Measurements from ENCODE around the gene SV2A. TPM values are rescaled to one million over a fixed set of nuclear protein-coding genes. Genes with fewer than 3 reads are reported as not detected.
"Not testable (repeated sequence)": the region's sequence is repeated elsewhere in the genome, so short reads cannot be mapped to it uniquely, and the experiment has no call there.

Gene SV2A
- total RNA-seq, 4 donors from 2014 or later: 0.12 to 0.56 (median 0.30) TPM

GRCh38 chr1:149963358-149963757 is 45.7 kb upstream of the SV2A start:
- intact Hi-C loops (cut with DNase I; ENCODE audit: low total_unique reads): loop anchor here (2.0 to 5.0 kb wide), 2 partner anchors 44 to 205 kb away; no protein-coding TSS in a partner anchor
- H3K9me3 ChIP-seq: no peaks in the 10 kb centered on the region
- H3K27ac ChIP-seq: peak overlapping the region; percentile 2 to 30 (median 21)
- DNase-seq (no peak), ATAC-seq (no peak)
- peaks cover 0 to 5% of the 10 kb centered on the region in 2 donors for H3K4me1 ChIP-seq
- peaks cover 0 to 83% of the 10 kb centered on the region in 2 donors for H3K36me3 ChIP-seq
- in situ Hi-C loops (cut with MboI; ENCODE audit: low sequenced_read_pairs in 4 of 4): loop anchor here (5.0 to 25.0 kb wide), 6 partner anchors 84 to 224 kb away; no protein-coding TSS in a partner anchor
- no peak overlapping the region for H3K4me3 ChIP-seq
- no peaks in the 10 kb centered on the region for H3K27me3 ChIP-seq
- no peak for TF ChIP-seq CTCF (IDR thresholded peaks at IDR 0.05 in 4 of 5, conservative IDR thresholded peaks at IDR 0.05 in 1 of 5)
- TF ChIP-seq POLR2A (IDR thresholded peaks at IDR 0.05): no peak

GRCh38 chr1:149962736-149963135 is 45.1 kb upstream of the SV2A start:
- Histone ChIP-seq H3K4me3 (no peak overlapping the region), H3K9me3 (no peaks in the 10 kb centered on the region), H3K27ac (peak overlapping the region in 3 of 4 donors; percentile 26 to 30 (median 26)), H3K36me3 (peaks cover 0 to 83% of the 10 kb centered on the region in 2 donors), H3K27me3 (no peaks in the 10 kb centered on the region), H3K4me1 (peaks cover 0 to 5% of the 10 kb centered on the region in 2 donors)
- DNase-seq (no peak), ATAC-seq (no peak)
- TF ChIP-seq POLR2A (IDR thresholded peaks at IDR 0.05) (no peak), CTCF (IDR thresholded peaks at IDR 0.05 in 4 of 5, conservative IDR thresholded peaks at IDR 0.05 in 1 of 5) (no peak)
- in situ Hi-C loops (cut with MboI; ENCODE audit: low sequenced_read_pairs in 4 of 4) (loop anchor here (5.0 to 25.0 kb wide), 6 partner anchors 85 to 225 kb away; no protein-coding TSS in a partner anchor), intact Hi-C loops (cut with DNase I; ENCODE audit: low total_unique reads) (loop anchor here (1.0 to 5.0 kb wide), 3 partner anchors 45 to 206 kb away; no protein-coding TSS in a partner anchor)

GRCh38 chr1:149962039-149962647 is 44.5 kb upstream of the SV2A start:
- Histone ChIP-seq H3K4me1 (peaks cover 0 to 5% of the 10 kb centered on the region in 2 donors), H3K27me3 (no peaks in the 10 kb centered on the region), H3K9me3 (no peaks in the 10 kb centered on the region), H3K27ac (peak overlapping the region; percentile 6 to 30 (median 26)), H3K4me3 (no peak overlapping the region), H3K36me3 (peaks cover 0 to 81% of the 10 kb centered on the region in 2 donors)
- TF ChIP-seq POLR2A (IDR thresholded peaks at IDR 0.05): no peak
- peak; percentile 70 to 80 (median 74) for TF ChIP-seq CTCF (IDR thresholded peaks at IDR 0.05 in 4 of 5, conservative IDR thresholded peaks at IDR 0.05 in 1 of 5)
- intact Hi-C loops (cut with DNase I; ENCODE audit: low total_unique reads) (loop anchor here (1.0 to 5.0 kb wide), 3 partner anchors 45 to 207 kb away; no protein-coding TSS in a partner anchor), in situ Hi-C loops (cut with MboI; ENCODE audit: low sequenced_read_pairs in 4 of 4) (loop anchor here (5.0 to 25.0 kb wide), 6 partner anchors 85 to 225 kb away; no protein-coding TSS in a partner anchor)
- DNase-seq (peak; percentile 16 to 56), ATAC-seq (peak; percentile 84 to 96)

GRCh38 chr1:149957548-149957947 is 39.9 kb upstream of the SV2A start:
- H3K9me3 ChIP-seq; DNase-seq; H3K4me1 ChIP-seq; intact Hi-C loops (cut with DNase I; ENCODE audit: low total_unique reads); H3K4me3 ChIP-seq; H3K27me3 ChIP-seq; H3K27ac ChIP-seq; ATAC-seq: not testable (repeated sequence)
- peaks cover 0 to 44% of the 10 kb centered on the region in 2 donors for H3K36me3 ChIP-seq
- in situ Hi-C loops (cut with MboI; ENCODE audit: low sequenced_read_pairs in 4 of 4): loop anchor here in 1 of 4 donors (25.0 kb wide), 1 partner anchor 230 kb away; no protein-coding TSS in a partner anchor

GRCh38 chr1:149949911-149950310 is 32.3 kb upstream of the SV2A start:
- ATAC-seq (no peak), DNase-seq (no peak)
- intact Hi-C loops (cut with DNase I; ENCODE audit: low total_unique reads) (no loop called here), in situ Hi-C loops (cut with MboI; ENCODE audit: low sequenced_read_pairs in 4 of 4) (loop anchor here in 1 of 4 donors (25.0 kb wide), 1 partner anchor 237 kb away; no protein-coding TSS in a partner anchor)
- Histone ChIP-seq H3K27ac (no peak overlapping the region), H3K4me1 (no peaks in the 10 kb centered on the region), H3K4me3 (no peak overlapping the region), H3K36me3 (peaks cover 0 to 52% of the 10 kb centered on the region in 2 donors), H3K9me3 (no peaks in the 10 kb centered on the region), H3K27me3 (no peaks in the 10 kb centered on the region)
- TF ChIP-seq CTCF (IDR thresholded peaks at IDR 0.05 in 4 of 5, conservative IDR thresholded peaks at IDR 0.05 in 1 of 5) (no peak), POLR2A (IDR thresholded peaks at IDR 0.05) (no peak)
